Panc1 (cell line): ENCODE data around the gene IBA57. TPM values are rescaled to one million over a fixed set of nuclear protein-coding genes. Genes with fewer than 3 reads are reported as not detected.
A peak's percentile ranks its signal among the peaks of the same experiment; 100 is the strongest.

Source experiments
- ATAC-seq: fragments of 200-7000 bp; cut with Tn5 transposase; 2 replicates; pipeline ENCODE4 v1.9.1; 2020; ENCODE audit warnings: mild to moderate bottlenecking, moderate library complexity
- BruUV-seq: library from RNA; stranded (reverse); fragments of 400-500 nt; replicated peaks from 2 replicates; lab custom pipeline; 2021; lab: Mats Ljungman, UMichigan
- CTCF ChIA-PET: fragments of 300-600 bp; sonication (Branson Sonifier 250); formaldehyde crosslinking; loops from one replicate; lab custom pipeline; 2022; ENCODE audit warnings: antibody characterized with exemption; lab: Charles Lee
- POLR2A ChIA-PET: fragments of 300-600 bp; sonication (Branson Sonifier 250); formaldehyde crosslinking; loops from one replicate; lab custom pipeline; 2022; ENCODE audit warnings: antibody characterized with exemption; lab: Charles Lee
- DNase-seq: peaks from one replicate; pipeline ENCODE4 v3.0.0-alpha.2; 2010; ENCODE audit warnings: low read depth, low spot score
- H3K27ac ChIP-seq: 2 replicates; pipeline ENCODE4 v1.5.1; 2011; ENCODE audit warnings: mild to moderate bottlenecking, low read length, inconsistent platforms
- H3K27me3 ChIP-seq: fragments of 200-500 bp; sonication (Bioruptor generic); 2 replicates; pipeline ENCODE4 v1.6.0; 2014; ENCODE audit warnings: low read length, inconsistent platforms; ENCODE audit not compliant: control insufficient read depth, insufficient read depth
- H3K36me3 ChIP-seq: fragments of 200-500 bp; sonication (Bioruptor generic); 2 replicates; pipeline ENCODE4 v1.5.1; 2014; ENCODE audit warnings: inconsistent platforms, mild to moderate bottlenecking, low read length, moderate library complexity; ENCODE audit not compliant: control insufficient read depth, insufficient read depth
- H3K4me1 ChIP-seq: 2 replicates; pipeline ENCODE4 v1.5.1; 2011; ENCODE audit warnings: inconsistent platforms, mild to moderate bottlenecking, low read length, moderate library complexity; ENCODE audit not compliant: control insufficient read depth, insufficient read depth
- H3K4me3 ChIP-seq, 2 experiments: 2 replicates each; pipeline ENCODE4 v1.5.1; 2011 to 2012; ENCODE audit warnings: low read depth in 2 of 2, low read length in 2 of 2, mild to moderate bottlenecking in 2 of 2, inconsistent platforms in 1 of 2, moderate library complexity in 1 of 2
- H3K9me3 ChIP-seq: fragments of 200-500 bp; sonication (Bioruptor generic); 2 replicates; pipeline ENCODE4 v1.5.1; 2014; ENCODE audit warnings: low read depth, mild to moderate bottlenecking, inconsistent platforms, low read length, moderate library complexity; ENCODE audit not compliant: control insufficient read depth, insufficient read depth
- CTCF ChIP-seq: fragments of 450-650 bp; IDR thresholded peaks from 2 replicates; pipeline ENCODE4 v1.5.1; 2017; ENCODE audit warnings: mild to moderate bottlenecking
- POLR2AphosphoS5 ChIP-seq: IDR thresholded peaks from 2 replicates; pipeline ENCODE4 v1.6.1; 2012; ENCODE audit warnings: mild to moderate bottlenecking, low read depth, low read length, moderate library complexity
- REST ChIP-seq, 2 experiments: IDR thresholded peaks; 2 replicates each; pipeline ENCODE4 v1.6.1; 2011 to 2012; ENCODE audit warnings: low read depth in 2 of 2, control low read depth in 1 of 2, low read length in 1 of 2, mild to moderate bottlenecking in 1 of 2, moderate library complexity in 1 of 2; ENCODE audit not compliant: insufficient read depth in 1 of 2
- SIN3A ChIP-seq: IDR thresholded peaks from 2 replicates; pipeline ENCODE4 v1.6.1; 2012; ENCODE audit warnings: low read depth, mild to moderate bottlenecking, low read length, moderate library complexity, borderline replicate concordance; ENCODE audit not compliant: insufficient read depth
- TCF7L2 ChIP-seq: IDR thresholded peaks from 2 replicates; pipeline ENCODE4 v1.6.1; 2011; ENCODE audit warnings: mild to moderate bottlenecking, low read depth, low read length, inconsistent platforms
- in situ Hi-C: cut with HindIII; loops from 2 replicates; pipeline ENCODE4 v1.10.0; 2016; ENCODE audit warnings: low sequenced_read_pairs, low pct_unique_long_range_greater_than_20kb
- intact Hi-C: fragments of 100-400 bp; cut with micrococcal nuclease; formaldehyde crosslinking; loops from one replicate; pipeline ENCODE4 v1.10.0; 2022; ENCODE audit not compliant: unreplicated experiment
- total RNA-seq: library from RNA; stranded (reverse); gene quantifications from one replicate; pipeline ENCODE4 v1.2.1, GENCODE V29; 2021; ENCODE audit not compliant: unreplicated experiment

The IBA57 gene
- total RNA-seq, 1 experiment from 2014 or later: 11.3 TPM

GRCh38 chr1:228164561-228165371 lies 838 bp upstream of the IBA57 start:
- POLR2A ChIA-PET: no interaction called here

More at GRCh38 chr1:228164561-228165371, 838 bp upstream of the IBA57 start:
- in situ Hi-C loops (no loop called here), intact Hi-C loops (no loop called here)
- ATAC-seq: peak; percentile 2
- Histone ChIP-seq H3K36me3 (no peaks in the 10 kb centered on the region), H3K4me1 (peaks cover 13% of the 10 kb centered on the region), H3K27me3 (no peaks in the 10 kb centered on the region), H3K9me3 (no peaks in the 10 kb centered on the region), H3K4me3 (peak overlapping the region; percentile 52 to 83), H3K27ac (peak overlapping the region; percentile 93)
- TSS peak; percentile 92 for BruUV-seq
- TF ChIP-seq REST (IDR thresholded peaks at IDR 0.05; ENCODE audit: insufficient read depth in 1 of 2, low read depth in 2 of 2, low read length in 1 of 2): no peak
- no peak for TF ChIP-seq SIN3A
- no peak for TF ChIP-seq POLR2AphosphoS5
- no peak for TF ChIP-seq CTCF
- no peak for TF ChIP-seq TCF7L2
- CTCF ChIA-PET: interaction anchor here (0.5 to 0.7 kb wide), 3 partner anchors 25 to 1744 kb away, joined by 3 read pairs; partner anchors contain the start of gene GUK1
- DNase-seq: no peak
